Suprapubic skin (tissue), 4 donors: ENCODE measurements around the gene ZFR2. TPM values are rescaled to one million over a fixed set of nuclear protein-coding genes. Genes with fewer than 3 reads are reported as not detected.

ENCODE experiments used
- DNase-seq, 2 donors: peaks; one replicate each; pipeline ENCODE4 v3.0.0-alpha.2; 2019; ENCODE audit warnings: low spot score in 2 of 2
- H3K27ac ChIP-seq: fragments of 200-600 bp; sonication (generic); one replicate; pipeline ENCODE4 v1.5.1; 2019
- H3K27me3 ChIP-seq: fragments of 200-600 bp; sonication (generic); one replicate; pipeline ENCODE4 v1.5.1; 2019
- H3K36me3 ChIP-seq: fragments of 200-600 bp; sonication (generic); one replicate; pipeline ENCODE4 v1.5.1; 2019
- H3K4me1 ChIP-seq: fragments of 200-600 bp; sonication (generic); one replicate; pipeline ENCODE4 v1.5.1; 2019
- H3K4me3 ChIP-seq: fragments of 200-600 bp; sonication (generic); one replicate; pipeline ENCODE4 v1.5.1; 2019; ENCODE audit warnings: mild to moderate bottlenecking
- H3K9me3 ChIP-seq: fragments of 200-600 bp; sonication (generic); one replicate; pipeline ENCODE4 v1.5.1; 2019
- EP300 ChIP-seq: sonication (generic); formaldehyde crosslinking; IDR thresholded peaks from one replicate; pipeline ENCODE4 v1.6.1; 2017; ENCODE audit warnings: antibody characterized with exemption
- POLR2A ChIP-seq, 2 donors: fragments of 450-650 bp; IDR thresholded peaks; one replicate each; pipeline ENCODE4 v1.6.1; 2017; ENCODE audit warnings: antibody characterized with exemption in 2 of 2, mild to moderate bottlenecking in 2 of 2, moderate library complexity in 2 of 2
- POLR2AphosphoS5 ChIP-seq, 3 donors: sonication (generic); formaldehyde crosslinking; IDR thresholded peaks; one replicate each; pipeline ENCODE4 v1.6.1; 2017; ENCODE audit warnings: antibody characterized with exemption in 3 of 3
- WGBS: methylation state at CpG from one replicate; pipeline ENCODE4 v1.1.5; 2018; 5-methylcytosine and 5-hydroxymethylcytosine counted together
- total RNA-seq, 4 donors: library from RNA; depleted of rRNA; stranded (reverse); fragments of >200 nt; gene quantifications; one replicate each; pipeline ENCODE4 v1.1.0, GENCODE V29; 2016
- TF ChIP-seq, protein P1 (sequence below), 2 donors: fragments of 200-600 bp in 1 of 2; fragments of 450-650 bp in 1 of 2; sonication (generic) in 1 of 2; IDR thresholded peaks; one replicate each; pipeline ENCODE4 v1.5.1; 2016 to 2019; ENCODE audit warnings: antibody characterized with exemption in 2 of 2, mild to moderate bottlenecking in 1 of 2, moderate library complexity in 1 of 2

The ZFR2 gene
- total RNA-seq, 4 donors from 2014 or later, result 2.5 to 4.8 TPM; not detected in 2

DNA sequence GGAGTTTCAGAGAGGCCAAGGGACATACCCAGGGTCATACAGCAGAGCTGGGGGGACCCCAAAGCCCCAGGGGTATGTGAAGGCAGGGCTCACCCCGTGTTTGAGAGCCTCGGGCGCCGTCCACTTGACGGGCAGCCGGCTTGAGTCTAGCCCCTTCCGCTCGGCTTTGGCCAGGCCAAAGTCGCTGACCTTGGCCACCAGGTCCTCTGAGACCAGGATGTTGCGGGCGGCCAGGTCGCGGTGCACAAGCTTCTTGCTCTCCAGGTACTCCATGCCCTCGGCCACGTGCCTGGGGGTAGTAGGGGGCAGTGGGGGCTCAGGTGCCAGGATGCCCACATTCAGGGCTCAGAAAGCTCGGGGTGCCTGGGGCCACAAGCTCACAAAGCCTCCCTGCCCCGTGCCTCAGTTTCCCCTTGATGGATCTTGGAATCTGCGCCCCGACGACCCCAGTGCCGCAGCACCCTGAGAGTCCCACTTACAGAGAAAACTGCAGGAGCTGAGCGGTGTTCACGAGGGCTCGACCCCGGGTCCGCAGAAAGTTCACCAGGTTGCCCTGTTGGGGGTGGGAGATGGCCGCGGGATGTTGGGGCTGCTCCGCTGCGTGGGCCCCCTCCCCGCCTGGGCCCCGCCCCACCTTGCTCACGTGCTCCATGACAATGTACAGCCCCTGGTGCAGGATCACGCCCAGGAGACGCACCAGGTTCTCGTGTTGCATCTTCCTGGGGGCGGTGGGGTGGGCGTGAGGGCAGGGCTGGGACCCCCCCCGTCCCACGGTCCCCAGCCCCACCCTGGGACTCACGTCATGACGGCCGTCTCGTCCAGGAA, 89.7 kb downstream of the ZFR2 start:
- no peak overlapping the region for H3K27ac ChIP-seq
- 80% methylated on average over 14 of the region's 44 CpGs for WGBS
- no peak overlapping the region for H3K4me3 ChIP-seq
- TF ChIP-seq, protein P1, sequence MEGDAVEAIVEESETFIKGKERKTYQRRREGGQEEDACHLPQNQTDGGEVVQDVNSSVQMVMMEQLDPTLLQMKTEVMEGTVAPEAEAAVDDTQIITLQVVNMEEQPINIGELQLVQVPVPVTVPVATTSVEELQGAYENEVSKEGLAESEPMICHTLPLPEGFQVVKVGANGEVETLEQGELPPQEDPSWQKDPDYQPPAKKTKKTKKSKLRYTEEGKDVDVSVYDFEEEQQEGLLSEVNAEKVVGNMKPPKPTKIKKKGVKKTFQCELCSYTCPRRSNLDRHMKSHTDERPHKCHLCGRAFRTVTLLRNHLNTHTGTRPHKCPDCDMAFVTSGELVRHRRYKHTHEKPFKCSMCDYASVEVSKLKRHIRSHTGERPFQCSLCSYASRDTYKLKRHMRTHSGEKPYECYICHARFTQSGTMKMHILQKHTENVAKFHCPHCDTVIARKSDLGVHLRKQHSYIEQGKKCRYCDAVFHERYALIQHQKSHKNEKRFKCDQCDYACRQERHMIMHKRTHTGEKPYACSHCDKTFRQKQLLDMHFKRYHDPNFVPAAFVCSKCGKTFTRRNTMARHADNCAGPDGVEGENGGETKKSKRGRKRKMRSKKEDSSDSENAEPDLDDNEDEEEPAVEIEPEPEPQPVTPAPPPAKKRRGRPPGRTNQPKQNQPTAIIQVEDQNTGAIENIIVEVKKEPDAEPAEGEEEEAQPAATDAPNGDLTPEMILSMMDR (IDR thresholded peaks at IDR 0.05), result no peak
- no peak for TF ChIP-seq EP300
- TF ChIP-seq POLR2A (IDR thresholded peaks at IDR 0.05), result no peak
- no peak for TF ChIP-seq POLR2AphosphoS5 (IDR thresholded peaks at IDR 0.05)
- DNase-seq, result no peak
- H3K9me3 ChIP-seq, result peaks cover 22% of the 10 kb centered on the region
- H3K4me1 ChIP-seq, result no peaks in the 10 kb centered on the region
- H3K36me3 ChIP-seq, result no peaks in the 10 kb centered on the region
- peaks cover 22% of the 10 kb centered on the region for H3K27me3 ChIP-seq

DNA sequence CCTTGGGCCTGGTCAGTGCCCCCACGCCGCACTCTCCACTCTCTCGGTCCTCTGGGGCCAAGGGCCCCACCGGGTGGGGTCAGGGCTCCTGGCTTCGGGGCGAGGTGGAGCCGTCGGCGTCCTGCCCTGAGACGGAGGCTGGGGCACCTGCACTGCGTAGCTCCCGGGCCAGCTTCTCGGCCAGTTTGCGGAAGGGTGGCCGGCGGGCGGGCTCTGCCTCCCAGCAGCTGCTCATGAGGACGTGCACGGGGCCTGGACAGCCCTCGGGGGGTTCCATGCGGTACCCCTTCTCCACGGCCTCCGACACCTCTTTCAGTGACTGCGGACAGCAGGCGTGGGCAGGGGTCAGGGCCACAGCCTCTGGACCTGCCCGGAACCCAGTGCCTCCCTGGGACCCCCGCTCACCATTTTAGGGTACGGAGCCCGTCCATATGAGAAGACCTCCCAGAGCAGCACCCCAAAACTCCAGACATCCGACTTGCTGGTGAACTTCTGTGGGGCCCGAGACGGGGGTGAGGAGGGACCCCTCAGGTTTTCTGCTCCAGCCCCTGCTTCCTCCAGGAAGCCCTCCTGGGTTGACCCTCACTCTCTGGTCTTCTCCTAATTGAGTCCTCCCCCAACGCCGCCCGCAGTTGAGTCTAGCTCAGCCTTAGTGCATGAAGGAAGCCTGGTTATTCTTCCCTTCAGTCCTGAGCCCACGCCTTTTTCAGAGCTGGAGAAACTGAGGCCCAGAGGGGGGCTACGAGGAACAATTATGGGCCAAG, 90.6 kb downstream of the ZFR2 start:
- TF ChIP-seq POLR2AphosphoS5 (IDR thresholded peaks at IDR 0.05) (no peak), EP300 (no peak), POLR2A (IDR thresholded peaks at IDR 0.05) (no peak)
- TF ChIP-seq, protein P1 (IDR thresholded peaks at IDR 0.05), result no peak
- 87% methylated on average over 12 of the region's 37 CpGs for WGBS
- Histone ChIP-seq H3K36me3 (no peaks in the 10 kb centered on the region), H3K27me3 (peaks cover 13% of the 10 kb centered on the region), H3K4me3 (no peak overlapping the region), H3K4me1 (no peaks in the 10 kb centered on the region), H3K27ac (no peak overlapping the region), H3K9me3 (peaks cover 22% of the 10 kb centered on the region)
- DNase-seq, result no peak

DNA sequence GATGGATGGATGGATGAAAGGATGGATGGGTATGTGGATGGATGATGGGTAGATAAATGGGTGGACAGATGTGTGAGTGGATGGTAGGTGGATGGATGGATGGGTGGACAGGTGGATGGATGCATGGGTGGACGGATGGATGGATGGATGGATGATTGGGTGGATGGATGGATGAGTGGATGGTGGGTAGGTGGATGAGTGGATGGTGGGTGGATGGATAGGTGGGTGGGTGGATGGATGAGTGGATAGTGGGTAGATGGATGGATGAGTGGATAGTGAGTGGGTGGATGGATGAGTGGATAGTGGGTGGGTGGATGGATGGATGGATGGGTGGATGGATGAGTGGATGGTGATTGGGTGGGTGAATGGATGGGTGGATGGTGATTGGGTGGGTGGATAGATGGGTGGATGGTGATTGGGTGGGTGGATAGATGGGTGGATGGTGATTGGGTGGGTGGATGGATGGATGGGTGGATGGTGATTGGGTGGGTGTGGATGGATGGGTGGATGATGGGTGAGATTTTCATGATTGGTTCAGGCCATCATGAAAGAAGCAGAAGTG, 92.3 kb downstream of the ZFR2 start:
- peaks cover 9% of the 10 kb centered on the region for H3K9me3 ChIP-seq
- peaks cover 3% of the 10 kb centered on the region for H3K27me3 ChIP-seq
- 91% methylated on average over 1 of the region's 1 CpG for WGBS
- DNase-seq, result no peak
- no peak overlapping the region for H3K4me3 ChIP-seq
- TF ChIP-seq POLR2A (IDR thresholded peaks at IDR 0.05) (no peak), POLR2AphosphoS5 (IDR thresholded peaks at IDR 0.05) (no peak), EP300 (no peak)
- TF ChIP-seq, protein P1 (IDR thresholded peaks at IDR 0.05), result no peak
- H3K4me1 ChIP-seq, result no peaks in the 10 kb centered on the region
- H3K36me3 ChIP-seq, result no peaks in the 10 kb centered on the region
- H3K27ac ChIP-seq, result no peak overlapping the region

DNA sequence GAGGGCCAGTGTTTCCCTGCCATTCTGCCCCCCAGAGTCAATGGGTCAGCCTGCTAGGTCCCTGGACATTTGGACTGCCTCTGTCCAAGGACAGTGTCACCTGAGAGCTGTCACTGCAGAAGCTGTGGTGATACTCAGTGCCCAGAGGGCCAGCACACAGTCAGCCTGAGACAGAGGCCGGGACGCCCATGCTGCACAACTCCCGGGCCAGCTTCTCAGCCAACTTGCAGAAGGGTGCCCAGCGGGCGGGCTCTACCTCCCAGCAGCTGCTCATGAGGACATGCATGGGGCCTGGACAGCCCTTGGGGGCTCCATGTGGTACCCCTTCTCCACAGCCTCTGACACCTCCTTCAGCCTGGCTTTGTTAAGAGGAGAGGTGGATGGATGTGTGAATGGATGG, 93.0 kb downstream of the ZFR2 start:
- DNase-seq, result no peak
- WGBS, result no CpG with 5 or more reads among the region's 5 CpGs

More for the DNA sequence above, 93.0 kb downstream of the ZFR2 start:
- H3K9me3 ChIP-seq, result peaks cover 2% of the 10 kb centered on the region
- no peak overlapping the region for H3K27ac ChIP-seq
- TF ChIP-seq POLR2AphosphoS5 (IDR thresholded peaks at IDR 0.05) (no peak), POLR2A (IDR thresholded peaks at IDR 0.05) (no peak), EP300 (no peak)
- TF ChIP-seq, protein P1 (IDR thresholded peaks at IDR 0.05), result no peak
- no peak overlapping the region for H3K4me3 ChIP-seq
- H3K36me3 ChIP-seq, result no peaks in the 10 kb centered on the region
- peaks cover 3% of the 10 kb centered on the region for H3K27me3 ChIP-seq
- H3K4me1 ChIP-seq, result no peaks in the 10 kb centered on the region
